HCT116 (cell line): ENCODE measurements around the gene MAN2A2. TPM values are rescaled to one million over a fixed set of nuclear protein-coding genes. Genes with fewer than 3 reads are reported as not detected.

Experiments
- ATAC-seq: fragments of 200-7000 bp; cut with Tn5 transposase; 2 replicates; pipeline ENCODE4 v1.9.1; 2020; ENCODE audit warnings: mild to moderate bottlenecking, moderate library complexity
- BruUV-seq: library from RNA; stranded (reverse); fragments of 400-500 nt; replicated peaks from 2 replicates; lab custom pipeline; 2021; lab: Mats Ljungman, UMichigan
- CTCF ChIA-PET: fragments of 300-600 bp; sonication (Branson Sonifier 250); formaldehyde crosslinking; loops from one replicate; lab custom pipeline; 2021; ENCODE audit warnings: antibody characterized with exemption; lab: Charles Lee
- POLR2A ChIA-PET: fragments of 300-600, 350-600 bp; sonication (Branson Sonifier 250); formaldehyde crosslinking; loops from one replicate; lab custom pipeline; 2021; ENCODE audit warnings: antibody characterized with exemption; lab: Charles Lee
- RAD21 ChIA-PET, 2 experiments: fragments of 300-600 bp; sonication (Branson Sonifier 250); formaldehyde crosslinking; loops; one replicate each; lab custom pipeline; 2023; ENCODE audit warnings: low total read pairs in 2 of 2; ENCODE audit not compliant: uncharacterized antibody in 2 of 2, unreplicated experiment in 2 of 2, low non-redundant PET in 1 of 2; lab: Charles Lee
- DNase-seq: peaks from one replicate; pipeline ENCODE4 v3.0.0-alpha.2; 2010; ENCODE audit warnings: low read depth, low spot score
- H2AFZ ChIP-seq: fragments of 200-600 bp; shearing (Covaris generic), sonication (generic); 2 replicates; pipeline ENCODE4 v1.6.1; 2017; ENCODE audit warnings: low read depth, mixed run types, mixed read lengths, antibody characterized with exemption, low read length; ENCODE audit not compliant: poor library complexity, severe bottlenecking
- H3K27ac ChIP-seq: 2 replicates; pipeline ENCODE4 v1.5.1; 2012; ENCODE audit warnings: low read depth, low read length
- H3K27me3 ChIP-seq: fragments of 200-600 bp; sonication (generic); 2 replicates; pipeline ENCODE4 v1.6.1; 2016; ENCODE audit warnings: mixed run types, low read length, mixed read lengths; ENCODE audit not compliant: insufficient read depth
- H3K36me3 ChIP-seq, 2 experiments: fragments of 200-500 bp in 1 of 2; fragments of 200-600 bp in 1 of 2; sonication (Bioruptor generic) in 1 of 2; sonication (generic) in 1 of 2; 2 replicates each; pipeline versions ENCODE4 v1.5.1 to v1.6.1; 2014 to 2016; ENCODE audit warnings: low read length in 2 of 2, inconsistent platforms in 1 of 2, mixed read lengths in 1 of 2, mixed run types in 1 of 2; ENCODE audit not compliant: insufficient read depth in 2 of 2, control insufficient read depth in 1 of 2
- H3K4me1 ChIP-seq, 2 experiments: fragments of 200-600 bp in 1 of 2; sonication (generic) in 1 of 2; 2 replicates each; pipeline versions ENCODE4 v1.5.1 to v1.6.1; 2012 to 2017; ENCODE audit warnings: low read length in 2 of 2, inconsistent platforms in 1 of 2, mild to moderate bottlenecking in 1 of 2, mixed read lengths in 1 of 2, mixed run types in 1 of 2, moderate library complexity in 1 of 2; ENCODE audit not compliant: insufficient read depth in 2 of 2, control insufficient read depth in 1 of 2
- H3K4me2 ChIP-seq: fragments of 200-600 bp; sonication (generic); 2 replicates; pipeline ENCODE4 v1.6.1; 2017; ENCODE audit warnings: mixed run types, low read length, mixed read lengths
- H3K4me3 ChIP-seq, 2 experiments: fragments of 200-600 bp in 1 of 2; sonication (generic) in 1 of 2; replicated peaks in 1 of 2; 2 replicates each; pipeline ENCODE4 v1.5.1; 2011 to 2016; ENCODE audit warnings: low read length in 2 of 2, control low read depth in 1 of 2, low read depth in 1 of 2, mild to moderate bottlenecking in 1 of 2, mixed read lengths in 1 of 2, mixed run types in 1 of 2
- H3K79me2 ChIP-seq: fragments of 200-600 bp; sonication (generic); 2 replicates; pipeline ENCODE4 v1.6.1; 2017; ENCODE audit warnings: mild to moderate bottlenecking, mixed run types, low read length, moderate library complexity, mixed read lengths; ENCODE audit not compliant: insufficient read depth
- H3K9ac ChIP-seq: fragments of 200-600 bp; sonication (generic); 2 replicates; pipeline ENCODE4 v1.6.1; 2016; ENCODE audit warnings: low read length, mixed read lengths
- H3K9me2 ChIP-seq: fragments of 200-600 bp; sonication (generic), shearing (Covaris generic); 2 replicates; pipeline ENCODE4 v1.6.1; 2017; ENCODE audit warnings: mixed run types, mild to moderate bottlenecking, moderate library complexity; ENCODE audit not compliant: insufficient read depth
- H3K9me3 ChIP-seq, 2 experiments: fragments of 200-500 bp in 1 of 2; fragments of 200-600 bp in 1 of 2; sonication (Bioruptor generic) in 1 of 2; sonication (generic) in 1 of 2; 2 replicates each; pipeline ENCODE4 v1.6.1; 2014 to 2017; ENCODE audit warnings: low read length in 2 of 2, mixed read lengths in 2 of 2, inconsistent platforms in 1 of 2, low read depth in 1 of 2, mild to moderate bottlenecking in 1 of 2, mixed run types in 1 of 2, moderate library complexity in 1 of 2; ENCODE audit not compliant: control insufficient read depth in 1 of 2, insufficient read depth in 1 of 2
- H4K20me1 ChIP-seq: fragments of 200-600 bp; sonication (generic), shearing (Covaris generic); 2 replicates; pipeline ENCODE4 v1.6.1; 2017; ENCODE audit warnings: mixed run types, mild to moderate bottlenecking, moderate library complexity; ENCODE audit not compliant: insufficient read depth
- CEBPB ChIP-seq: IDR thresholded peaks from 2 replicates; pipeline ENCODE4 v1.6.1; 2012; ENCODE audit warnings: low read depth
- EZH2 ChIP-seq: fragments of 200-600 bp; sonication (generic); IDR thresholded peaks from 2 replicates; pipeline ENCODE4 v1.6.1; 2017; ENCODE audit warnings: antibody characterized with exemption, mixed run types
- JUND ChIP-seq: IDR thresholded peaks from 2 replicates; pipeline ENCODE4 v1.6.1; 2012
- MAX ChIP-seq: IDR thresholded peaks from 2 replicates; pipeline ENCODE4 v1.6.1; 2012
- POLR2AphosphoS5 ChIP-seq: IDR thresholded peaks from 2 replicates; pipeline ENCODE4 v1.6.1; 2011; ENCODE audit warnings: mild to moderate bottlenecking, low read depth, low read length, moderate library complexity
- SIN3A ChIP-seq: IDR thresholded peaks from 2 replicates; pipeline ENCODE4 v1.6.1; 2012; ENCODE audit warnings: low read depth
- TCF7L2 ChIP-seq: IDR thresholded peaks from 2 replicates; pipeline ENCODE4 v1.7.0; 2011; ENCODE audit warnings: borderline replicate concordance, inconsistent platforms; ENCODE audit not compliant: insufficient read depth, insufficient read length; ENCODE audit errors: extremely low read depth
- ZBTB33 ChIP-seq: IDR thresholded peaks from 2 replicates; pipeline ENCODE4 v1.6.1; 2011; ENCODE audit warnings: mild to moderate bottlenecking, low read length, moderate library complexity; ENCODE audit not compliant: insufficient replicate concordance; ENCODE audit errors: extremely low read depth
- intact Hi-C: fragments of 100-400 bp; cut with micrococcal nuclease; formaldehyde crosslinking; loops from 2 replicates; pipeline ENCODE4 v1.10.0; 2022
- total RNA-seq: library from RNA; stranded (reverse); gene quantifications from one replicate; pipeline ENCODE4 v1.2.1, GENCODE V29; 2021; ENCODE audit not compliant: unreplicated experiment

Gene MAN2A2
- total RNA-seq, 1 experiment from 2014 or later, result 44.9 TPM

DNA sequence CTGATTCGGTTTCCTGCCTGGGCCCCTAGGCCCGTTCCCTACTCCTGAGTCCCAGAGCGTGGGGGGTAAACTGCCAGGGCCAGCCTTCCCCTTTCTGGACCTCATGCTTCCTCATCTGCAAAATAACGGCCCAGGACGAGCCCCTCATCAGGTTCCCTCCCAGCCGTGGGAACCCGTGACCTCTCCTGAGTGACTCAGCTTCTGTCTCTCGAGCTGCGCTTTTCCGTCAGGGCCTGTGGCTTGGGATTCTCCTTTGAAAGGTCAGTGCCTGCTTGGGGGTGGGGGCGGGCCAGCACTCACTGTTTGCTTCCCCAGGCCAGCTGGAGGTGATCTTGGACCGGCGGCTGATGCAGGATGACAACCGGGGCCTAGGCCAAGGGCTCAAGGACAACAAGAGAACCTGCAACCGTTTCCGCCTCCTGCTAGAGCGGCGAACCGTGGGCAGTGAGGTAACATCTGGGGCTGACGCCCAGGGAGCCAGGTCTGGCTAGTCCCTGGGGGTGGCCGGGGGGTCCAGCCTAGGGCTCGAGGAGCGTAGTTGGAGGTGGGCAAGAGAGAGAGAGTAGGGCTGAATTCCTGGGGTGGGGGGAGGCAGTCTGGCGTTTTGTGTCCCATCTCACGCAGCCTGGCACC, 12.8 kb downstream of the MAN2A2 start:
- Histone ChIP-seq H3K9me2 (no peaks in the 10 kb centered on the region), H3K4me3 (no peak overlapping the region), H3K9ac (no peak overlapping the region), H3K27ac (no peak overlapping the region), H3K36me3 (peaks cover 2 to 4% of the 10 kb centered on the region in 2 experiments; a peak in 3 of 4 replicates), H3K4me1 (no peaks in the 10 kb centered on the region), H4K20me1 (no peaks in the 10 kb centered on the region), H3K4me2 (no peak overlapping the region), H3K9me3 (no peaks in the 10 kb centered on the region), H3K79me2 (no peaks in the 10 kb centered on the region), H2AFZ (no peak overlapping the region), H3K27me3 (no peaks in the 10 kb centered on the region)
- intact Hi-C loops, result no loop called here
- BruUV-seq, result no TSS peak
- ChIA-PET POLR2A (no interaction called here), CTCF (no interaction called here), RAD21 (no interaction called here)
- DNase-seq, result no peak
- TF ChIP-seq EZH2 (no peak), TCF7L2 (no peak), JUND (no peak), MAX (no peak), ZBTB33 (no peak), CEBPB (no peak), POLR2AphosphoS5 (no peak), SIN3A (no peak)
- ATAC-seq, result no peak
